Neural cell (in vitro differentiated cells): ENCODE results near the gene SLC31A1. TPM values are rescaled to one million over a fixed set of nuclear protein-coding genes. Genes with fewer than 3 reads are reported as not detected.

Source experiments
- H2AFZ ChIP-seq: fragments of 200-600, 300-800 bp; sonication (generic), shearing (Covaris generic); 2 replicates; pipeline ENCODE4 v1.6.0; 2014; ENCODE audit warnings: low read depth, mild to moderate bottlenecking, antibody characterized with exemption, low read length, moderate library complexity
- H3F3A ChIP-seq: fragments of 200-600 bp; shearing (Covaris generic); 2 replicates; pipeline ENCODE4 v1.6.1; 2016; ENCODE audit warnings: mild to moderate bottlenecking, moderate library complexity, mixed read lengths, antibody characterized with exemption, low read length; ENCODE audit not compliant: insufficient read depth, poor library complexity, severe bottlenecking
- H3K27ac ChIP-seq: fragments of 200-600, 300-800 bp; sonication (generic), shearing (Covaris generic); 2 replicates; pipeline ENCODE4 v1.5.1; 2014; ENCODE audit warnings: mild to moderate bottlenecking, low read length, moderate library complexity
- H3K27me3 ChIP-seq: fragments of 300-800, 200-600 bp; sonication (generic), shearing (Covaris generic); 2 replicates; pipeline ENCODE4 v1.6.0; 2014; ENCODE audit warnings: mild to moderate bottlenecking, low read depth, low read length, moderate library complexity; ENCODE audit not compliant: insufficient read depth
- H3K36me3 ChIP-seq: fragments of 300-800, 200-600 bp; sonication (generic), shearing (Covaris generic); 2 replicates; pipeline ENCODE4 v1.5.1; 2014; ENCODE audit warnings: mild to moderate bottlenecking, antibody characterized with exemption, low read length, moderate library complexity; ENCODE audit not compliant: insufficient read depth
- H3K4me2 ChIP-seq: fragments of 300-800, 200-600 bp; sonication (generic), shearing (Covaris generic); 2 replicates; pipeline ENCODE4 v1.6.0; 2014; ENCODE audit warnings: mild to moderate bottlenecking, low read length
- H3K4me3 ChIP-seq: fragments of 300-800, 200-600 bp; sonication (generic), shearing (Covaris generic); 2 replicates; pipeline ENCODE4 v1.5.1; 2014; ENCODE audit warnings: mild to moderate bottlenecking, low read length, moderate library complexity
- H3K79me2 ChIP-seq: fragments of 200-600 bp; shearing (Covaris generic); replicated peaks from 2 replicates; pipeline ENCODE4 v1.6.0; 2014; ENCODE audit warnings: mild to moderate bottlenecking, low read length, moderate library complexity; ENCODE audit not compliant: insufficient read depth
- H3K9ac ChIP-seq: fragments of 300-800, 200-600 bp; sonication (generic), shearing (Covaris generic); 2 replicates; pipeline ENCODE4 v1.6.1; 2016; ENCODE audit warnings: mild to moderate bottlenecking, low read length, mixed read lengths
- H3K9me2 ChIP-seq: fragments of 200-600 bp; shearing (Covaris generic); 2 replicates; pipeline ENCODE4 v1.6.1; 2016; ENCODE audit warnings: mild to moderate bottlenecking, low read length, mixed read lengths; ENCODE audit not compliant: insufficient read depth
- H3K9me3 ChIP-seq: fragments of 200-600, 300-800 bp; sonication (generic), shearing (Covaris generic); 2 replicates; pipeline ENCODE4 v1.6.1; 2016; ENCODE audit warnings: mild to moderate bottlenecking, mixed run types, low read length, moderate library complexity, mixed read lengths
- H4K20me1 ChIP-seq: fragments of 200-600 bp; shearing (Covaris generic); 2 replicates; pipeline ENCODE4 v1.6.1; 2016; ENCODE audit warnings: mild to moderate bottlenecking, mixed run types; ENCODE audit not compliant: insufficient read depth
- CTCF ChIP-seq: fragments of 450-650 bp; IDR thresholded peaks from 2 replicates; pipeline ENCODE4 v1.5.1; 2014; ENCODE audit warnings: antibody characterized with exemption, mild to moderate bottlenecking, moderate library complexity; ENCODE audit not compliant: poor library complexity, severe bottlenecking
- EP300 ChIP-seq: fragments of 450-650 bp; conservative IDR thresholded peaks from 2 replicates; pipeline ENCODE4 v1.6.1; 2014; ENCODE audit warnings: antibody characterized with exemption, mild to moderate bottlenecking, moderate library complexity; ENCODE audit not compliant: poor library complexity, severe bottlenecking
- EZH2 ChIP-seq: fragments of 200-600, 300-800 bp; shearing (Covaris generic), sonication (generic); IDR thresholded peaks from 2 replicates; pipeline ENCODE4 v1.6.1; 2014; ENCODE audit warnings: antibody characterized with exemption, low read length, borderline replicate concordance, mild to moderate bottlenecking; ENCODE audit not compliant: insufficient read depth, poor library complexity, severe bottlenecking
- MXI1 ChIP-seq: fragments of 450-650 bp; conservative IDR thresholded peaks from 2 replicates; pipeline ENCODE4 v1.6.1; 2014; ENCODE audit warnings: antibody characterized with exemption, mild to moderate bottlenecking; ENCODE audit not compliant: poor library complexity, severe bottlenecking
- POLR2AphosphoS5 ChIP-seq: IDR thresholded peaks from 2 replicates; pipeline ENCODE4 v1.6.1; 2012
- RAD21 ChIP-seq: fragments of 450-650 bp; conservative IDR thresholded peaks from 2 replicates; pipeline ENCODE4 v1.6.1; 2014; ENCODE audit warnings: antibody characterized with exemption, mild to moderate bottlenecking, moderate library complexity
- SMC3 ChIP-seq: fragments of 450-650 bp; conservative IDR thresholded peaks from 2 replicates; pipeline ENCODE4 v1.6.1; 2014; ENCODE audit warnings: antibody characterized with exemption, mild to moderate bottlenecking, moderate library complexity; ENCODE audit not compliant: poor library complexity
- TAF1 ChIP-seq: IDR thresholded peaks from 2 replicates; pipeline ENCODE4 v1.6.1; 2012; ENCODE audit warnings: low read depth
- polyA plus RNA-seq: library from polyadenylated mRNA; depleted of rRNA; stranded (reverse); fragments of >200 nt; gene quantifications from 2 replicates; pipeline ENCODE4 v1.2.3, GENCODE V29; 2014
- TF ChIP-seq, protein P1 (sequence below): IDR thresholded peaks from 2 replicates; pipeline ENCODE4 v1.6.1; 2012; ENCODE audit warnings: borderline replicate concordance

SLC31A1 gene
- polyA plus RNA-seq, 1 donor from 2014 or later = 7.4 TPM

DNA sequence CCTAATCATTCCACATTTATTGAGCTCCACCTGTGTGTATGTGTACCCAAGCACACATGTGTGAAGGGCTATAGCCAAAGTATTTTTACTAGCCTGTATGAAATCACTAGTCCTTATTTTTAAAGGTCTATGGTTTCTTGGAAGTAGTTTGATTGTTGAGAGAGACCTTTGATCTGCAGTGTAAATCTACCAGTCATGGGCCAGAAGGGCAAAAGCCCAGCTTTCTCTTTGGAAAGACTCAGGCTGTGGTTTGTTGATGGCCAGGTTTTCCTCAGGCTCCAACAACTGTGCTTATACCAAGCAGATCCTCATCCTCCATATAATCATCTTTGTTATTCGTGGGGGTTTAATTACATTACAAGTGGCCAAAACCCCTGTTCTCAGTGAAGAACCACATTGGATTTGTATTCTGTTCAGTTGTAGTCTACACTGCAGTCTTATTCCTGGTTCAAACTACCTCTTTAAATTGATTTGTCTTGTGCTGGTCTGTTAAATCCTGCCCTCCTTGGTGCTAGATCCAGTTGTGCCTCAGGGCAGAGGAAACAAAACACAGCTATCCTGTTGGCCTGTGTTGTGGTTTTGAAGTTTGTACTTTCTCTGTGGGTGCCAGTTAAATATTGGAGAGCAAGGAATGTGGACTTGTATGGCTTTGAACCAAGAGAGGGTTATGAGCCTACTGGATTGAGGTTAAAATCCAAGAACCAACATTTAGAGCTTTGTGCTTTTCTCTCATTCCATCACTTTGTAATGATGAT, 40.8 kb downstream of the SLC31A1 start:
- no peak overlapping the region for H3K27ac ChIP-seq
- H3K27me3 ChIP-seq = no peaks in the 10 kb centered on the region
- no peaks in the 10 kb centered on the region for H3F3A ChIP-seq
- TF ChIP-seq TAF1 (no peak), RAD21 (no peak), SMC3 (no peak), POLR2AphosphoS5 (no peak)
- TF ChIP-seq, protein P1, sequence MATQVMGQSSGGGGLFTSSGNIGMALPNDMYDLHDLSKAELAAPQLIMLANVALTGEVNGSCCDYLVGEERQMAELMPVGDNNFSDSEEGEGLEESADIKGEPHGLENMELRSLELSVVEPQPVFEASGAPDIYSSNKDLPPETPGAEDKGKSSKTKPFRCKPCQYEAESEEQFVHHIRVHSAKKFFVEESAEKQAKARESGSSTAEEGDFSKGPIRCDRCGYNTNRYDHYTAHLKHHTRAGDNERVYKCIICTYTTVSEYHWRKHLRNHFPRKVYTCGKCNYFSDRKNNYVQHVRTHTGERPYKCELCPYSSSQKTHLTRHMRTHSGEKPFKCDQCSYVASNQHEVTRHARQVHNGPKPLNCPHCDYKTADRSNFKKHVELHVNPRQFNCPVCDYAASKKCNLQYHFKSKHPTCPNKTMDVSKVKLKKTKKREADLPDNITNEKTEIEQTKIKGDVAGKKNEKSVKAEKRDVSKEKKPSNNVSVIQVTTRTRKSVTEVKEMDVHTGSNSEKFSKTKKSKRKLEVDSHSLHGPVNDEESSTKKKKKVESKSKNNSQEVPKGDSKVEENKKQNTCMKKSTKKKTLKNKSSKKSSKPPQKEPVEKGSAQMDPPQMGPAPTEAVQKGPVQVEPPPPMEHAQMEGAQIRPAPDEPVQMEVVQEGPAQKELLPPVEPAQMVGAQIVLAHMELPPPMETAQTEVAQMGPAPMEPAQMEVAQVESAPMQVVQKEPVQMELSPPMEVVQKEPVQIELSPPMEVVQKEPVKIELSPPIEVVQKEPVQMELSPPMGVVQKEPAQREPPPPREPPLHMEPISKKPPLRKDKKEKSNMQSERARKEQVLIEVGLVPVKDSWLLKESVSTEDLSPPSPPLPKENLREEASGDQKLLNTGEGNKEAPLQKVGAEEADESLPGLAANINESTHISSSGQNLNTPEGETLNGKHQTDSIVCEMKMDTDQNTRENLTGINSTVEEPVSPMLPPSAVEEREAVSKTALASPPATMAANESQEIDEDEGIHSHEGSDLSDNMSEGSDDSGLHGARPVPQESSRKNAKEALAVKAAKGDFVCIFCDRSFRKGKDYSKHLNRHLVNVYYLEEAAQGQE = no peak
- H2AFZ ChIP-seq = no peak overlapping the region
- no peaks in the 10 kb centered on the region for H3K9me3 ChIP-seq
- H3K4me3 ChIP-seq = no peak overlapping the region
- H4K20me1 ChIP-seq = no peaks in the 10 kb centered on the region
- no peaks in the 10 kb centered on the region for H3K9me2 ChIP-seq
- H3K4me2 ChIP-seq = no peak overlapping the region
- H3K9ac ChIP-seq = no peak overlapping the region
- H3K36me3 ChIP-seq = peaks cover 8% of the 10 kb centered on the region
- no peaks in the 10 kb centered on the region for H3K79me2 ChIP-seq

GRCh38 chr9:113266174-113266573, 44.8 kb downstream of the SLC31A1 start:
- Histone ChIP-seq H3K36me3 (no peaks in the 10 kb centered on the region), H3K27me3 (no peaks in the 10 kb centered on the region), H3K9me3 (no peaks in the 10 kb centered on the region), H3K27ac (no peak overlapping the region), H3K79me2 (no peaks in the 10 kb centered on the region), H4K20me1 (no peaks in the 10 kb centered on the region), H3K9me2 (no peaks in the 10 kb centered on the region), H2AFZ (no peak overlapping the region), H3F3A (no peaks in the 10 kb centered on the region), H3K4me2 (no peak overlapping the region), H3K4me3 (no peak overlapping the region), H3K9ac (no peak overlapping the region)
- TF ChIP-seq, protein P1 = no peak
- TF ChIP-seq EZH2 (no peak), SMC3 (no peak), MXI1 (no peak), EP300 (no peak), RAD21 (no peak), TAF1 (no peak), POLR2AphosphoS5 (no peak), CTCF (no peak)
